Stimulated activated CD8-positive, alpha-beta memory T cell treated with anti-CD3 and anti-CD28 coated beads, Interleukin-12 subunit alpha, Interleukin-12 subunit beta, amount 100 ng/mL, for 24 hours (primary cell): ENCODE results near the gene EYA2.

ENCODE experiments used
- DNase-seq: peaks from one replicate; pipeline ENCODE4 v3.0.0-alpha.2; 2020; ENCODE audit errors: extremely low read depth

Gene EYA2

DNA sequence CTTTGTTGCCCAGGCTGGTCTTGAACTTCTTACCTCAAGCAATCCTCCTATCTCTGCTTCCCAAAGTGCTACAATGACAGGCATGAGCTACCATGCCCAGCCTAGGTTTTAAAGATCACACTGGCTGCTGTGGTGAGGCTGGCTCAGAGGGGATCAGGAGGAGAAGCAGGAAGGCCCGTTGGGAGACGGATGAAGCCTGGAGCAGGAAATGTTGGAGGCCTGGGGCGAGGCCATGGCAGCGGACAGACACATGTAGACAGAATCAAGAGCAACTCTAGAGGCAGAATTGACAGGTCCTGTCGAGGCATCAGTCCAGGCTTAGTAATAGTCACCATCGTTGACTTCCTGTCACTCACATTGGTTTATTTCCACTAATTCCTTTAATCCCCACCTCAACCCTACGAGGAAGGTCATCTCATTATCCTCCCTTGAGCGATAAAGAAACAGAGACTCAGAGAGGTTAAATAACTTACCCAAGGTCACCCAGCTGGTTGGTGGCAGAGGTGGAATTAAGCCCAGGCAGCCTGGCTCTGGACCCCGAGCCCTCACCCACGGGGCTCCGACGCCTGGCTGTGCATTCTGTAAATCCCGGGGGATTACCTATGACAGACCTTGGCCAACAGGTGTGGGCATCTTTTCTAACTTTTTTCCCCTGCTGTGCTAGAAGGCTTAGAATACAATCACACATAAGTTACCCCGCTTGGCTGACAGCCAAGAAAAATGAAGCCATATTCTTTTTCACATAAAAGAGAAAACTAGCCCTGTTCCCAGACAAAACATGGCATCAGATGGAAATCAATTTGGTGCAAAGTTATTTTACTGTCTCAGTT, 113.4 kb downstream of the EYA2 start:
- DNase-seq: no peak

GRCh38 chr20:47008842-47009518, 114.3 kb downstream of the EYA2 start:
- DNase-seq: no peak

DNA sequence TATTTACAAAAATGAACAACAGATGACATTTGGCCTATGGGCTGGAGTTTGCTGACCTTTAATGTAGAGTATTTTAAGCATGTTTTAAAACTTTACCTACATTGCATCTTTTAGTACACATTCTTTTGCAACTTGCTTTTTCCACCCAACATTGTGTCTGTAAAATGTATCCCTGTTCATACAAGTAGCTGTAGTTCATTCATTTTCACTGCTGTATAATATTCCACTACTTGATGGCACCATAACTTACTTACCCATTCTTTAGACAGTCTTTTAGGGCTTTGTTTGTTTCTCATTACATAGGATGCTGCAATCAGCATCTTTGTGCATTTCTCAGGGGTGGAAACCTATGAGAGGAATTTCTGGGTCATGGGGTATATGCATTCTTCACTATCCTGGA, 115.1 kb downstream of the EYA2 start:
- DNase-seq: no peak

- no peak for DNase-seq
These were observed 117.3 kb downstream of the EYA2 start for GRCh38 chr20:47011984-47012383.

GRCh38 chr20:47013606-47014005, 119.0 kb downstream of the EYA2 start:
- no peak for DNase-seq

- no peak for DNase-seq
These were observed 121.5 kb downstream of the EYA2 start for GRCh38 chr20:47016068-47016664.

DNA sequence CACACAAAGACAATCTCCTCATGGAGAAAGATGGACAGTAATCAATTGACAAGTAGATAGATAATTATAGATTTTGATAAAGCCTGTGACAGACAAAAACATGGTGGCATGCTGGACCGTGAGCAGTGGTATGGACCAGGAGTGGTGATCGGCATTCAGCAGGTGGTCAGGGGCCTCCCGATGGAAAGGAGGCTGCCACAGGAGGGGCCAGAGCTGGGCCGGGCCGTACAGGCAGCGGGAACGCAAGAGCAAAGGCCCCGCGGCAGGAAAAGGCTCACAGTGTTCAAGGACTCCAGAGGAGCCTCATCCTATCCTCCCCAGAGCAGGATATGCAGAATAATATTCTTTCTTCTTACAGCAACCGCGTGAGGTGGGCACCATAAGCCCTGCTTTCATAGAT, 123.7 kb downstream of the EYA2 start:
- DNase-seq: no peak

DNA sequence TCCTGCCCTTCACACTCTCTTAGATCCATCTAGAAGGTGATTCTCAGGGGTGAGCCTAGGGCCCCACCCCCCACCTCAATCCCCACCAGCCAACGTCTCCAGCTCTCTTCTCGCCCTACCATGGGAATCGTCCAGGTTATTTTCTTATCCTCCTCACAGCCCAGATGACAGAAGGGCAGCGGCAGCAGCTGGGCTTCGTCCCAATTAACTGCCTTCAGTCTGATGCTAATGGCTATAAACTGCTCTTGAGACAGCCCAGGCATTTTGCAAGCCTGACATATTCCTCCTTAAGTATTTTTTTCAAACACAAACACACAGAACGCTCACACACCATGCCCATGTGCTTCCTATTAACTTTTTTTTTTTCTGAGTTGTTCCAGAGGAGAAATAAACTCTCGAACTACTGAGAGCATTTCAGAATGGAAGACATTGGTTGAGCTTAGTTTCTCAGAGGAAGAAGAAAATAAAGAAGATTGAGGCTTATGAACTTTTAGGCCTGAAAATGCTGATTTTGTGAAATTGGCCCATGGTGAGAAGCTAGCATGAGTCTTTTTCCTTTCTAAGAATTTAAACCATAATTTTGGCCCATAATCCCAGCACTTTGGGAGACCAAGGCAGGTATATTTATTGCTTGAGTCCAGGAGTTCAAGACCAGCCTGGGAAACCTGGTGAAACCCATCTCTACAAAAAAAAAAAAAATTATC, 124.6 kb downstream of the EYA2 start:
- no peak for DNase-seq

DNA sequence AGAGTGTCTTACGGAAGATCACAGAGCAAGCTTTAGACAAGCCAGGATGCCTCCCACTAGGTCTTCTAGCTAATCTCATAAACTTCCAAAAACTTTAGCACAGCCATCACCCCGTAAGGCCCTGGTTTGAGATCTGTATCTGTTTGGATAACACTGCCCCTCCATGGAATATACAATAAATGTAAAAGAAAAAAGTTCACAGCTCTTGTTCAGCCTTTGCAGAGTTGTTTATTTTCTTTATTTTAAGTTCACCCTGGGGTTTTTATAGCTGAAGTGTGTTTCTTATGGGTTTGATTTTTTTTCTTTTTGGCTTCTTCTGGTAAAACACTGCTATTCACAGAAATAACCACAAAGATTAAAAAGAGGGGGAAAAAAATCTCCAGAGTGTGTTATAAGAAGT, 125.6 kb downstream of the EYA2 start:
- DNase-seq: no peak

DNA sequence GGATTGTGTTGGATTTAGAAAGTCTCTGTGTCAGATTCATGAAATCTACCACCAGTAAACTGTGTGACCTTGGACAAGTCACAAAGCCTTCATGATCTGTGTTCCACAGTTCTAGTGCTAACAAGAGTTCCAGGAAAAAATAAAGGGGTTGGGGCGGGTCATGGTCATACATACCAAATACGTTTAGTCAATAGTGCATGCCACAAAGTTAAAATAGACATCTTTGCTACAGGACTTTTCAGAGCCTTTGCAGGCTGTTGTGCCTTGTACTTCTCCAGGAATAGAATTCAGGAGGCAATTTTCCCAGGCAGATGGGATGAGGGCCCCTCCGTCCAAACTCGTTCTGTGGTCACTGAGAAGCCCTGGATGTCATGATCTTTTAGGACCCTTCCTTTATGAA, 127.2 kb downstream of the EYA2 start:
- no peak for DNase-seq

GRCh38 chr20:47024461-47024937, 129.9 kb downstream of the EYA2 start:
- DNase-seq: no peak

DNA sequence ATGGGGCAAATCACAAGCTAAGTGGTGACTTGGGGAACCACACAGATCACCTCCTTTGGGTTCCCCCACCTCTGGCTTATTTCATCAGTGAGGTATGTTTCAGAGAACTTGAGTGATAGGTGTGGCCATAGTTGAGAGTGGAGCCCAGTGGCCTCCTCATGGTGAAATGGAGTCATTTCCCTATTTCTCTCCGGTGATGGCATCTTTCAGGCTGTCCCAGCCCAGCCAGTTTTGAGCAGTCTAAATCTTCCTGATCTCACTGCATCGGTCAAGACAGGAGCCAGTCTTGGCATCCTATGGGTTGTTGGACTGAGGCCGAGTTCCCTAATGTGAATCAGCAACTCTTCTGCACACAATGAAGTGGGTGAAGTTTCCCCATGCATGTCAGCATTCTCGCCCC, 132.4 kb downstream of the EYA2 start:
- DNase-seq: no peak

- no peak for DNase-seq
These were observed 132.8 kb downstream of the EYA2 start for GRCh38 chr20:47027456-47027855.

DNA sequence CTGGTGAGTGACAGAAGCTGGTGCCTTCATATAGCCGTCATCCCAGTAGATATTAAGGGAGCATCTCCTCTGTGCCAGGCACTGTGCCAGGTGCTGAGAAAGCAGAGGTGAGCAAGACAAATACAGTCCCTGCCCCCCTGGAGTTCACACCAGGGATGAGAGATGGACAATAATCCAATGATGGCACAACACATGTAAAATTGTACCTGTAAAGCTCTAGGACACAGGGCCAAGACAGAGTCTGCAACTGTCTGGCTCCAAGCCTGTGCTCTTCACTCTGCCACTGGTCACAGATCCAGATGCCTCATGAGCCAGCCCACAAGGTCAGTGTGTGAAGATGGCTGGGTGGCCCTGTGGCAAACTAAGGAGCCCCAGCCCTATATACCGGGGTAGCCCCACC, 133.8 kb downstream of the EYA2 start:
- no peak for DNase-seq

DNA sequence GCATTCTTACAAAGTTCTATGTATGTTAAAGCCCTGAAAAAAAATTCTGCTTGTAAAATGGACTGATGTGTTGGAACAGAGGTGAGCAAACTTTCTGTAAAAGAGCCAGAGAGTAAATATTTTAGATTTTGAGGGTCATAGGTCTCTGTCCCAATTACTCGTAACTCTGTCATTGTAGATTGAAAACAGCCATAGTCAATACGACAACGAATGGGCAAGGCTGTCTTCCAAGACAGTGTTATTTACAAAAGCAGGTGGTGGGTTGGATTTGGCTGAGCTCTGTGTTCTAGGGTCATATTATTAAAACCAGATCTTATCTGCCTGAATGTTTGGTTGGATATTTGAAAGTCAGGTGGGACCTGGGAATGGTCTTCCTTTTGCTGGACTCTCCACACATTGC, 135.2 kb downstream of the EYA2 start:
- no peak for DNase-seq

GRCh38 chr20:47030271-47030810, 135.7 kb downstream of the EYA2 start:
- DNase-seq: no peak

DNA sequence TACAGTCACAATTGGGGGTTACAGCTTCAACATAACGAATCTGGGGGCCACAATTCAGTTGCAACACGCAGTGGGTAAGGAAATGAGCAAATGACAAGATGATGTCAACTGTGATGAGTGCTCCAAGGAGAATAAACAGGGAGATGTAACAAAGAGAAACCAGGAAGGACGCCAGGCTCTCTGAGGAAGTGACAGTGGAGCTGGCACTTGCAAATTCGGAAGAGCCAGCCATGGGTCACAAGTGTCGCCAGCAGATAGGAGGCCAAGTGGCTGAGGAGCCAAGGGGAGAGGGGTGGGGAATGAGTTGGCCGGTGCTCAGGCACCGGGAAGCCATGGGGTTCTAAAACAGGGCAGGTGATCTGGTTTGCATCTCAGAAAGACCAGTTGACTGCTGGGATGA, 136.4 kb downstream of the EYA2 start:
- no peak for DNase-seq

- no peak for DNase-seq
These were observed 137.2 kb downstream of the EYA2 start for GRCh38 chr20:47031821-47032220.

DNA sequence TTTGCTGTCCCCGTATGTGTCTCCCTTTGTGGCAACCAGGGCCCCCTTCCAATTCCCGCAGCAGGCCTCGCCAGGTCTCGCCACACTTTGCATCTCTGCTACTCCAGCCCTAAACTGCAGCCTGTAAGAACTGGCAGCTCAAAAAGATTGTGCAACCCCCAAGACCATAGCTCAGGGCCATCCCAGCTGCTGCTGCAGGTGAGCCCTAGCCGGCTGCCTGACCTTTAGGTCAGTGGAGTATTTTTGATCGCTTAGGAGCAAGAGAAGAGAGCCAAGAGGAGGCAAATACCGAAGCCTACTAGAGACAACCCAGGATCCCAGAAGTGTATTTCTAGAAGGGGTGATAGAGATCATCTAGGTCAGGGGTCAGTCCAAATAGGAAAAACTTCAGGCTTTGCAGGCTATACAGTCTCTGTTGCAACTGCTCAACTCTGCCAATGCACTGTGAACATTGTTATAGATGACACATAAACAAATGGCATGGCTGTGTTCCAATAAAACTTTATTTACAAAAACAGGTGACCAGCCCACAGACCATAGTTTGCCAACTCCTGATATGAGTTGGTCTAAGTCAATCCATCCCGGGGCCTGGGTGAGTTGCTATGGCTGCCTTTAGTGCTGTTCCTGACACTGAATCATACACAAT, 138.4 kb downstream of the EYA2 start:
- DNase-seq: no peak

DNA sequence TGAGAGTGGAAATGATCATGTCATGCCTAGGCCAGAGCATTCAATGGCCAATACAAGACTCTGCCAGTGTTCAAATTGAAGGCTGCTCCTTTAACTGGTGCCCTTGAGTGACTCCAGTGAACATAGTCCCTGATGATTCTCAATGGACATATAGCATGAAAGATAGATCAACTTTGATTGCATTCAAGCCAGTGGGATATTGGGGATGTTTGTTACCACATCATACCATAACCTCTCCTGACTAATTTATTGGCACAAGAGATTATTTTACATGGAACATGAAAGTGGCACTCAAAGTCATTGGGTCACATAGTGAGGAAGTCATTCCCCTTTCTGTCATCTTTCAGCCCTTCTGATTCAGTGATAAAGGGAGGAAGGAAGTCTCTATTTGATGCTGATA, 139.0 kb downstream of the EYA2 start:
- DNase-seq: no peak

DNA sequence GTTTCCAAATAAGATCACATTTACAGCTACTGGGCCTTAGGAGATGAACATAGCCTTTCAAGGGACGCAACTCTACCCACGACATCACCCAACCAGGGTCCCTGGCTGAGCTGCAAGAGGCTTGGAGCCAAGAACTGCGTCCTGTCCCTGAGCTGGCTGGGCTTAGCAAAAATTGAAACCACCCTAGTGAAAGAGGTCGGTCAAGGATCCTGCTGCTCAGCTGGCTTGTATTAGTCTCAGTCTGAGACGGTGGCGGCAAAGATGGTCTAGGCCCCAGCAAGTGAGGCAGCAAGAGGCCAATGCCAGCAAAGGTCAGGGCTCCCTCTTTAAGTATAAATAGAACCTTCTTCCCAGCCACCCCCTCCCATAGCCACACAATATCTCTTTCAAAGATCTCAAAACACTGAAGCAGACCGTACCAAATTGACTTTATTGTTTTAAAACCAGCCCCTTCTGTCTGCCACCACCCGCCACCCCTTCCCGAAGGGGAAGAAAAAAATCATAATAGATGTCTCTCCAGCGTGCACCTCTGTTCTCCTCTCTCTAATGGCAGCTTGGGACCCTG, 140.5 kb downstream of the EYA2 start:
- DNase-seq: no peak
